SHP77 (cell line): Measurements from ENCODE around the gene HM13.
"Not testable (repeated sequence)": the region's sequence is repeated elsewhere in the genome, so short reads cannot be mapped to it uniquely, and the experiment has no call there.

Experiments
- DNase-seq, 2 experiments: peaks; one replicate each; lab custom pipeline; 2025; lab: John Stamatoyannopoulos, UW

Gene HM13

GRCh38 chr20:31568041-31568731 lies 53.9 kb downstream of the HM13 start:
- DNase-seq, result no peak

- DNase-seq, result peak; percentile 19 to 53
Observed at GRCh38 chr20:31568773-31569162, 54.5 kb downstream of the HM13 start.

- peak; percentile 39 to 71 for DNase-seq
Observed at GRCh38 chr20:31569163-31570020, 55.1 kb downstream of the HM13 start.

GRCh38 chr20:31570021-31570463 lies 55.8 kb downstream of the HM13 start:
- DNase-seq, result no peak

GRCh38 chr20:31570735-31571617 lies 56.7 kb downstream of the HM13 start:
- peak; percentile 75 to 80 for DNase-seq

GRCh38 chr20:31572042-31572700 lies 57.9 kb downstream of the HM13 start:
- DNase-seq, result peak; percentile 68 to 80

- DNase-seq, result peak; percentile 93 to 99
Observed at GRCh38 chr20:31572701-31573554, 58.7 kb downstream of the HM13 start.

- peak; percentile 58 to 65 for DNase-seq
Observed at GRCh38 chr20:31573555-31574321, 59.5 kb downstream of the HM13 start.

- DNase-seq, result not testable (repeated sequence)
Observed at GRCh38 chr20:31574986-31575385, 60.7 kb downstream of the HM13 start.

- DNase-seq, result no peak
Observed at GRCh38 chr20:31576751-31577150, 62.5 kb downstream of the HM13 start.

- no peak for DNase-seq
Observed at GRCh38 chr20:31577194-31577593, 63.0 kb downstream of the HM13 start.

GRCh38 chr20:31578448-31579138 lies 64.4 kb downstream of the HM13 start:
- DNase-seq, result no peak

- DNase-seq, result no peak
Observed at GRCh38 chr20:31579245-31579644, 65.0 kb downstream of the HM13 start.

GRCh38 chr20:31579941-31580651 lies 65.9 kb downstream of the HM13 start:
- not testable (repeated sequence) for DNase-seq

- DNase-seq, result no peak
Observed at GRCh38 chr20:31580706-31581105, 66.5 kb downstream of the HM13 start.

- DNase-seq, result no peak
Observed at GRCh38 chr20:31581391-31581790, 67.1 kb downstream of the HM13 start.

- peak in 1 of 2 experiments; percentile 27 for DNase-seq
Observed at GRCh38 chr20:31587545-31588389, 73.5 kb downstream of the HM13 start.
